Ovary (tissue), 9 donors: ENCODE measurements around the gene BAX. TPM values are rescaled to one million over a fixed set of nuclear protein-coding genes. Genes with fewer than 3 reads are reported as not detected.

Experiments used
- DNase-seq, 5 donors: peaks; one replicate each; pipeline ENCODE4 v3.0.0-alpha.2; 2019 to 2020
- H3K27ac ChIP-seq, 2 donors: fragments of 200-600 bp; one replicate each; pipeline versions ENCODE4 v1.5.1 to v1.8.0; 2019 to 2022
- H3K27me3 ChIP-seq: fragments of 200-600 bp; one replicate; pipeline ENCODE4 v1.8.0; 2022
- H3K36me3 ChIP-seq: fragments of 200-600 bp; sonication (generic); one replicate; pipeline ENCODE4 v1.5.1; 2019
- H3K4me1 ChIP-seq: one replicate; pipeline ENCODE4 v1.8.1; 2013; ENCODE audit warnings: mild to moderate bottlenecking, moderate library complexity; ENCODE audit not compliant: insufficient read depth
- H3K4me3 ChIP-seq: fragments of 200-600 bp; sonication (generic); one replicate; pipeline ENCODE4 v1.5.1; 2017
- H3K9me3 ChIP-seq, 2 donors: fragments of 200-600 bp in 1 of 2; sonication (generic) in 1 of 2; one replicate each; pipeline versions ENCODE4 v1.5.1 to v1.8.1; 2013 to 2019; ENCODE audit warnings: mild to moderate bottlenecking in 1 of 2, moderate library complexity in 1 of 2
- CTCF ChIP-seq, 3 donors: fragments of 450-650 bp in 2 of 3; fragments of 200-600 bp in 1 of 3; IDR thresholded peaks; one replicate each; pipeline versions ENCODE4 v1.5.1 to v1.8.0; 2016 to 2022; ENCODE audit warnings: antibody characterized with exemption in 3 of 3, mild to moderate bottlenecking in 1 of 3
- EP300 ChIP-seq: sonication (generic); formaldehyde crosslinking; IDR thresholded peaks from one replicate; pipeline ENCODE4 v1.6.1; 2017; ENCODE audit warnings: antibody characterized with exemption
- POLR2A ChIP-seq: fragments of 450-650 bp; IDR thresholded peaks from one replicate; pipeline ENCODE4 v1.6.1; 2017; ENCODE audit warnings: antibody characterized with exemption, mild to moderate bottlenecking, moderate library complexity
- WGBS, 3 donors: extraction: QIAGEN DNeasy Blood & Tissue Kit in 1 of 3; methylation state at CpG; one replicate each; pipeline versions ENCODE4 v1.1.5 to v1.1.7; 2013 to 2017; 5-methylcytosine and 5-hydroxymethylcytosine counted together
- intact Hi-C, 4 donors: fragments of 100-400 bp; cut with DNase I; formaldehyde crosslinking; loops; one replicate each; pipeline versions ENCODE4 v1.11.0 to v1.15.1; 2022 to 2023
- polyA plus RNA-seq, 2 donors: library from polyadenylated mRNA; stranded (reverse); fragments of 200-250 nt in 1 of 2; fragments of 350-450 nt in 1 of 2; fragmentation: Illumina TruSeq in 1 of 2; extraction: RNeasy Lipid Tissue Mini Kit (QIAGEN cat#74804) in 1 of 2; gene quantifications; one replicate each; pipeline ENCODE4 v1.2.3, GENCODE V29; 2013 to 2014
- total RNA-seq, 7 donors: library from RNA; depleted of rRNA in 2 of 7; stranded (reverse); fragments of >200 nt in 2 of 7; fragmentation: NEBNext Ultra II Directional in 3 of 7; extraction: Animal tissue kit (Norgen Biotek cat#: 25700) in 3 of 7; gene quantifications; one replicate each; pipeline versions ENCODE4 v1.1.0 to v1.2.4, GENCODE V29; 2016 to 2023
- donor health status: DM: no; HTN: no; CAD: no; lungs with moderate emphysema.
- donor health status: DM: no; HTN: no; CAD: no.
- donor health status: Bipolar disorder and iron deficiency.
- donor health status: DM: yes; HTN: yes; CAD: no.
- donor health status: DM: no; HTN: no; CAD: no.
- donor health status: DM: yes; HTN: yes; CAD: no.

The BAX gene
- total and polyA plus RNA-seq, 9 donors: 10.6 to 57.7 (median 45.9) TPM

DNA sequence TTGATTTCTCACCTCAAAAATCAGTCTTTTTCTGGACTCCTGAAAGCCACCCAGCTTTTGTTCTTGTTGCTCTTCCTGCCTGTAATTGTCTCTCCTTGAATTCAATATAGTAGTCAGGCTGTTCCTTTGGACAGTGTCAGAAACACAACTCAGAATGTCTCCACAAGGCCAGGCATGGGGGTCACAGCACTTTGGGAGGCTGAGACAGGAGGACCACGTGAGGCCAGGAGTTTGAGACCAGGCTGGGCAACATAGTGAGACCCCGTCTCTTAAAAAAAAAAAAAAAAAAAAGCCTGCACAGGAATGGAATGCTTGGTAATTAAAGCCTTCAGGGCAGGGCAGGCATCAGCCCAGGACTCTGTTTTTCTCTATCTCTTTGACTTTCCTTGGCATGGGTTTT, 8.9 kb upstream of the BAX start:
- intact Hi-C loops: no loop called here
- H3K36me3 ChIP-seq: no peaks in the 10 kb centered on the region
- TF ChIP-seq POLR2A: no peak
- TF ChIP-seq CTCF (IDR thresholded peaks at IDR 0.05): no peak
- TF ChIP-seq EP300: no peak
- H3K4me3 ChIP-seq: no peak overlapping the region
- peaks cover 0 to 3% of the 10 kb centered on the region in 2 donors for H3K9me3 ChIP-seq
- H3K27me3 ChIP-seq: no peaks in the 10 kb centered on the region
- DNase-seq: no peak
- WGBS, 3 donors: 79 to 92% (median 86%) methylated on average over 2 of the region's 2 CpGs
- H3K27ac ChIP-seq: no peak overlapping the region
- H3K4me1 ChIP-seq: no peaks in the 10 kb centered on the region

DNA sequence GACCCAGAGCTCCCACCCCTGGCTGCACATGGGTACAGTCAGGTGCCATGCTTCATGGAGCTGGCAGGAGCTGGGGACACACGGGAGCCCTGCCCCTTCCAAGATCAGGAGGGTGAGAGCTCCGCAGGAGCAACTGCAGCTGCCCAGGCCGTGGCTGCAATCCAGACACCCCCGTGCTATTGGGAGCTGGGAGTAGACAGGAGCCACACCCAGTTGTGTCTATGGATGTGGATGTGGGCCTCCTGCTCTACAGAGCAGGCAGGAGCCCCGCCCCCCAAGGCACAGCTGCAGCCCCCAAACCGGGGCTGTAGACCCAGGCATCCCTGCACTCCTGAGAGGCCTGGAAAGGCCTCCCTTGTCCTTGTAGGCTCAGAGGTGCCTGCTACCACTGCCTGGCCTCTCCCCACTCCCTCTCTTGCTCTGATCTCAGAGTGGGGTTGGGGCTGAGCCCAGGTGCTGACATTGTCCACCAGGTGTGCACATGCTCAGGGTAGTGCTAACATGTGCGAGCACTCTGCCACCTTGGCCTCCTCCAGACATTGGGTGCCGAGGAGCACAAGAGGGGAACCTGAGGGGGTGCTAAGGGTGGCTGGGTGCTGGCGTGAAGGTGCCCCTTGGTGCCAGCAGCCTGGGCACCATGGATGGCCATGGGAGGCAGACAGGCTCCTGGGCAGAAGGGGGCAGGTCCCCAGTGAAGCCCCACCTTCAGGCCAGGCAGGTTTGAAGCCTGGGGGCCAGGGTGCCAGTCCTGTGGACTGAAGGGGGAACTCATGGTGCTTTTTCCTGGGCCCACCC, 8.0 kb upstream of the BAX start:
- intact Hi-C loops: no loop called here

DNA sequence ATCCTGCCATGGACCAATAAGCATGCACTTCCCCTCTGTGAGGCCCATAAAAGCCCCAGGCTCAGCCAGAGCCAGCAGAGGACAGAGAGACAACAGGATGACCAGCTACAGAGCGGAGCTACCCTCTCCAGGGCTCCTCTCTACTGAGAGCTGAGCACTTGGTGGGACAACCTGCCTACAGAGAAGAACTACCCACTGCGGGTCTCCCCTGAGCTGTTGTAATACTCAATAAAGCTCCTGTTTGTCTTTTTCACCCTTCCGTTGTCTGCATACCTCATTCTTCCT, 7.5 kb upstream of the BAX start:
- no peaks in the 10 kb centered on the region for H3K27me3 ChIP-seq
- no peak for DNase-seq
- no peaks in the 10 kb centered on the region for H3K4me1 ChIP-seq
- H3K9me3 ChIP-seq: no peaks in the 10 kb centered on the region
- intact Hi-C loops: no loop called here
- TF ChIP-seq CTCF (IDR thresholded peaks at IDR 0.05) (no peak), POLR2A (no peak), EP300 (no peak)
- WGBS, 3 donors: 92 to 98% (median 96%) methylated on average over 3 of the region's 3 CpGs
- H3K36me3 ChIP-seq: no peaks in the 10 kb centered on the region
- H3K4me3 ChIP-seq: no peak overlapping the region
- no peak overlapping the region for H3K27ac ChIP-seq

More for the DNA sequence above, 8.0 kb upstream of the BAX start:
- no peak overlapping the region for H3K27ac ChIP-seq
- no peak overlapping the region for H3K4me3 ChIP-seq
- H3K9me3 ChIP-seq: no peaks in the 10 kb centered on the region
- H3K4me1 ChIP-seq: no peaks in the 10 kb centered on the region
- 76 to 80% (median 76%) methylated on average over 8 to 9 of the region's 9 CpGs for WGBS, 3 donors
- H3K36me3 ChIP-seq: no peaks in the 10 kb centered on the region
- H3K27me3 ChIP-seq: no peaks in the 10 kb centered on the region
- TF ChIP-seq CTCF (IDR thresholded peaks at IDR 0.05) (no peak), POLR2A (no peak), EP300 (no peak)
- no peak for DNase-seq

DNA sequence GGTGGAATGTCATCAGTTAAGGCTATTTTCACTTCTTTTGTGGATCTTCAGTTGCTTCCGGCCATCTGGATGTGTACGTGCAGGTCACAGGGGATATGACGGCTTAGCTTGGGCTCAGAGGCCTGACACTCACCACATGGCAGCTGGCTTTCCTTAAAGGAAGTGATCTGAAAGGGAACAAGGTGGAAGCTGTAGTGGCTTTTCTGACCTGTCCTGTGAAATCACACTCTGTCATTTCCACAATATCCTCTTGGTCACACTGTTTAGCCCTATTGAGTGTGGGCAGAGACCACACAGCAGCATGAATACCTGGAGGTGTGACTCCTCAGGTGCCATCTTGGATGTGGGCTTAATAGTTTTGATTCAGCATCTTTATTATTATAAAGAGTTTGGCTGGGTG, 4.5 kb upstream of the BAX start:
- TF ChIP-seq CTCF (IDR thresholded peaks at IDR 0.05) (no peak), POLR2A (no peak), EP300 (no peak)
- Histone ChIP-seq H3K9me3 (no peaks in the 10 kb centered on the region), H3K27ac (no peak overlapping the region), H3K36me3 (no peaks in the 10 kb centered on the region), H3K4me3 (no peak overlapping the region), H3K4me1 (no peaks in the 10 kb centered on the region), H3K27me3 (no peaks in the 10 kb centered on the region)
- intact Hi-C loops: no loop called here
- no peak for DNase-seq
- whole genome bisulfite sequencing, 3 donors: 70 to 83% (median 75%) methylated on average over 3 of the region's 3 CpGs
